Loucy (cell line): Measurements from ENCODE around the gene ECT2.

Source experiments
- H2AFZ ChIP-seq: fragments of 200-600 bp; sonication (generic); 2 replicates; pipeline ENCODE4 v1.6.0; 2016; ENCODE audit warnings: antibody characterized with exemption, mild to moderate bottlenecking, low read length, moderate library complexity
- H3F3A ChIP-seq: fragments of 200-600 bp; 2 replicates; pipeline ENCODE4 v1.6.0; 2016; ENCODE audit warnings: antibody characterized with exemption, low read depth, mild to moderate bottlenecking
- H3K27me3 ChIP-seq: fragments of 200-600 bp; sonication (generic); 2 replicates; pipeline ENCODE4 v1.6.1; 2014; ENCODE audit warnings: low read length, mild to moderate bottlenecking; ENCODE audit not compliant: insufficient read depth, poor library complexity, severe bottlenecking
- H3K36me3 ChIP-seq: fragments of 200-600 bp; sonication (generic); 2 replicates; pipeline ENCODE4 v1.6.1; 2016; ENCODE audit warnings: low read length; ENCODE audit not compliant: insufficient read depth
- H3K4me1 ChIP-seq: fragments of 200-600 bp; sonication (generic); 2 replicates; pipeline ENCODE4 v1.5.1; 2014; ENCODE audit warnings: low read length, mild to moderate bottlenecking; ENCODE audit not compliant: insufficient read depth, poor library complexity, severe bottlenecking
- H3K4me2 ChIP-seq: fragments of 200-600 bp; sonication (generic); 2 replicates; pipeline ENCODE4 v1.6.0; 2014; ENCODE audit warnings: antibody characterized with exemption, low read length, low read depth, mild to moderate bottlenecking; ENCODE audit not compliant: poor library complexity, severe bottlenecking
- H3K4me3 ChIP-seq: fragments of 200-600 bp; sonication (generic); 2 replicates; pipeline ENCODE4 v1.5.1; 2014; ENCODE audit warnings: low read length, mild to moderate bottlenecking, mixed read lengths; ENCODE audit not compliant: poor library complexity, severe bottlenecking
- H3K79me2 ChIP-seq: fragments of 200-600 bp; sonication (generic); 2 replicates; pipeline ENCODE4 v1.6.1; 2014; ENCODE audit warnings: low read length; ENCODE audit not compliant: insufficient read depth
- H3K9ac ChIP-seq: fragments of 200-600 bp; sonication (generic); 2 replicates; pipeline ENCODE4 v1.6.0; 2014; ENCODE audit warnings: mild to moderate bottlenecking, low read depth, low read length, moderate library complexity; ENCODE audit not compliant: poor library complexity, severe bottlenecking
- H3K9me2 ChIP-seq: fragments of 200-600 bp; sonication (generic); replicated peaks from 2 replicates; pipeline ENCODE4 v1.6.1; 2016; ENCODE audit warnings: low read depth, low read length, mixed read lengths
- H3K9me3 ChIP-seq: fragments of 200-600 bp; sonication (generic); 2 replicates; pipeline ENCODE4 v1.6.1; 2014; ENCODE audit warnings: mild to moderate bottlenecking, antibody characterized with exemption, low read length, low read depth; ENCODE audit not compliant: insufficient read depth
- H4K20me1 ChIP-seq: fragments of 200-600 bp; sonication (generic); 2 replicates; pipeline ENCODE4 v1.6.0; 2014; ENCODE audit warnings: antibody characterized with exemption, low read length, mild to moderate bottlenecking; ENCODE audit not compliant: insufficient read depth, poor library complexity, severe bottlenecking
- EZH2phosphoT487 ChIP-seq: fragments of 200-600 bp; IDR thresholded peaks from 2 replicates; pipeline ENCODE4 v1.6.1; 2018; ENCODE audit warnings: antibody characterized with exemption, mild to moderate bottlenecking, moderate library complexity, borderline replicate concordance
- TF ChIP-seq, protein P1 (sequence below): fragments of 200-600 bp; sonication (generic); conservative IDR thresholded peaks from 2 replicates; pipeline ENCODE4 v1.5.1; 2014; ENCODE audit warnings: mild to moderate bottlenecking, antibody characterized with exemption, low read length

ECT2 gene

DNA sequence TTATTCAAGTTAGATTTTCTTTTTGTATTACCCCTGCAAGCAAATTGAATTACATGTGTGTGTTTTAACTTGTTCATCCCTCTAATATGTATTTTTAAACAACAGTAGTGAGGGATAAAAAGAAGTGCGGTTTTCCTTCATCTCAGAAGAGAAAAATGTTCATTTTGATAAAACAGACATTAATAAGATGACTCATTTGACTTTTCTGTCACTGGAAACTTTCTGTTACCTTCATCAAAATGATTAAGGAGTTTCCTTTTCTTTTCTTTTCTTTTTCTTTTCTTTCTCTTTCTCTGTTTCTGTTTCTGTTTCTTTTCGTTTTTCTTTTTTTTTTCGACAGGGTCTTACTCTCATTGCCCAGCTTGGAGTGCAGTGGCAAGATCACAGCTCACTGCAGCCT lies 53.0 kb downstream of the ECT2 start:
- Histone ChIP-seq H3K79me2 (peaks cover 12% of the 10 kb centered on the region; the same call in 1 of the 2 replicates), H3K27me3 (no peaks in the 10 kb centered on the region), H3K36me3 (peaks cover 98% of the 10 kb centered on the region), H3K9ac (no peak overlapping the region), H4K20me1 (peaks cover 15% of the 10 kb centered on the region), H2AFZ (no peak overlapping the region), H3K4me2 (no peak overlapping the region), H3K4me1 (no peaks in the 10 kb centered on the region), H3K4me3 (no peak overlapping the region), H3K9me2 (no peaks in the 10 kb centered on the region), H3K9me3 (no peaks in the 10 kb centered on the region), H3F3A (no peaks in the 10 kb centered on the region)
- TF ChIP-seq, protein P1, sequence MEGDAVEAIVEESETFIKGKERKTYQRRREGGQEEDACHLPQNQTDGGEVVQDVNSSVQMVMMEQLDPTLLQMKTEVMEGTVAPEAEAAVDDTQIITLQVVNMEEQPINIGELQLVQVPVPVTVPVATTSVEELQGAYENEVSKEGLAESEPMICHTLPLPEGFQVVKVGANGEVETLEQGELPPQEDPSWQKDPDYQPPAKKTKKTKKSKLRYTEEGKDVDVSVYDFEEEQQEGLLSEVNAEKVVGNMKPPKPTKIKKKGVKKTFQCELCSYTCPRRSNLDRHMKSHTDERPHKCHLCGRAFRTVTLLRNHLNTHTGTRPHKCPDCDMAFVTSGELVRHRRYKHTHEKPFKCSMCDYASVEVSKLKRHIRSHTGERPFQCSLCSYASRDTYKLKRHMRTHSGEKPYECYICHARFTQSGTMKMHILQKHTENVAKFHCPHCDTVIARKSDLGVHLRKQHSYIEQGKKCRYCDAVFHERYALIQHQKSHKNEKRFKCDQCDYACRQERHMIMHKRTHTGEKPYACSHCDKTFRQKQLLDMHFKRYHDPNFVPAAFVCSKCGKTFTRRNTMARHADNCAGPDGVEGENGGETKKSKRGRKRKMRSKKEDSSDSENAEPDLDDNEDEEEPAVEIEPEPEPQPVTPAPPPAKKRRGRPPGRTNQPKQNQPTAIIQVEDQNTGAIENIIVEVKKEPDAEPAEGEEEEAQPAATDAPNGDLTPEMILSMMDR: no peak
- no peak for TF ChIP-seq EZH2phosphoT487

DNA sequence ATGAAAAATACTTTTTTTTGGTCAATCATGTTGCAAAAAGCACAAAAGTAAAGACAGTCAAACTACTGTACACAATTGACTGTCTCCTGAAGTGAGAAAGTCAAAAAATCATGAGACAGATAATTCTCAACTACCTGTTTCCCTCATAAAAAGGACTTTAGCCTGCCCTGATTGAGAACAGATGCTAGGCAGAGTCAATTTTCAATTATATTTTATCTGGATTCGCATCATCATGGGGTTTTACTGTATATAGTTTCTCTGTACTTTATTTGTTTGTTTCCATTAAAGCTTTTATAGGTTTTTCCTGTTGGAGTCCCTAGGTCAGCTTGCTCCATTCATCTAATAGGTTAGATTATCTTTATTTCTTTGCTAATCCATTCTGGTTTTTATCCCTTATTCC lies 53.8 kb downstream of the ECT2 start:
- Histone ChIP-seq H4K20me1 (peaks cover 11% of the 10 kb centered on the region), H3K9me3 (no peaks in the 10 kb centered on the region), H3K4me1 (no peaks in the 10 kb centered on the region), H3F3A (no peaks in the 10 kb centered on the region), H3K27me3 (no peaks in the 10 kb centered on the region), H3K79me2 (peaks cover 9% of the 10 kb centered on the region; the same call in 1 of the 2 replicates), H3K4me2 (no peak overlapping the region), H3K4me3 (no peak overlapping the region), H3K9ac (no peak overlapping the region), H2AFZ (no peak overlapping the region), H3K36me3 (peaks cover 98% of the 10 kb centered on the region), H3K9me2 (no peaks in the 10 kb centered on the region)
- no peak for TF ChIP-seq EZH2phosphoT487
- TF ChIP-seq, protein P1: no peak

DNA sequence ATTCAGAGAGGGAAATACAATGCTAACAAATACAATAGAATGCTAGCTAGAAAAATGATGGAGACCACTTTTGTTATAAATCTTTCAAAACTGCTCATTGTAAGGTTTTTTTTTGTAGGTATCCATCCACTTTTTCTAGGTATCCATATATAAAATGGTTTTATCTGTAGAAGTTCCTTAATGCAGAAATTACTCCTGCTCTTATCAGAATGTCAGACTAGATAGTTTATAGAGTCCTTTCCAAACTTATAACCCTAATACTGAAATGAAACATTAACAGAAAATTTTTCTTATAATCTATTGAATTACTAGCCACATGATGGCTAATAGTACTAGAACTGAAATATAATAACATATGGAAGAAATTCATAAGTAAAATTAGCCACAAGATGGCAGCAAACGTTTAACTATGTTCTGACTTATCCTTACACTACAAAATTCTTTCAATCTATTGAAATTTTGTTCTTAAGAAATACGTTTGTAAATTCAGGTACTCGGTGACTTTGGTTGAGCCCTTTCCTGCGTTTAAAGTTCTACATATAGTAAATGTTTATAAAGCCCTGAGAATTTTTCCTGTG lies 58.5 kb downstream of the ECT2 start:
- Histone ChIP-seq H4K20me1 (peaks cover 8% of the 10 kb centered on the region), H3K4me3 (no peak overlapping the region), H3K36me3 (peaks cover 83% of the 10 kb centered on the region), H3F3A (no peaks in the 10 kb centered on the region), H3K4me1 (no peaks in the 10 kb centered on the region), H3K9me3 (no peaks in the 10 kb centered on the region), H3K9me2 (no peaks in the 10 kb centered on the region), H3K27me3 (no peaks in the 10 kb centered on the region), H2AFZ (no peak overlapping the region), H3K79me2 (0 out of 2 replicates have a peak, but pooled peaks cover 4% of the 10 kb centered on the region), H3K4me2 (no peak overlapping the region), H3K9ac (no peak overlapping the region)
- TF ChIP-seq, protein P1: peak; percentile 61
- TF ChIP-seq EZH2phosphoT487: no peak
